GM18907 (cell line): ENCODE measurements around the gene CYB5A.

ENCODE experiments used
- ATAC-seq: cut with Tn5 transposase; IDR thresholded peaks from one replicate; pipeline ENCODE4 v1.9.1; 2021; ENCODE audit warnings: mild to moderate bottlenecking, moderate library complexity; ENCODE audit not compliant: unreplicated experiment

CYB5A gene

GRCh38 chr18:74278058-74278457 is 13.7 kb downstream of the CYB5A start:
- no peak for ATAC-seq

GRCh38 chr18:74277296-74277695 is 14.5 kb downstream of the CYB5A start:
- ATAC-seq = no peak

DNA sequence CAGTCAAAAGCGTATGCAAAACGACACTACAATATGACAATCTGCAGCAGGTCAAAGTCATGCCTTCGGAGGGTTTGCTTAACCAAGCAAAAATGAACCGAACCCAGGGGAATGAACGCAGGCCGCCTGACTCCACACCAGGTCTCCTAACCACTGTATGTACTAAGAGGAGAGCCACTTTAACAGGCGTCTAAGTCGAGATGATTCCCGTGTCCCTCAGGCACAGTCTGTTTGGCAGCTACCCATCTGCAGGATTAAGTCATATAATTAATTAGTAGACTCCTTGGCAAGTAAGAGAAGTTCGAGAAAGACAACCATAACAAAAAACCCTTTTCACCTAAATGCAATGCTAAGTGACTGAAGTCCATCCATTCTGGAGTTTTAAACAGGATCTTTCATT is 15.2 kb downstream of the CYB5A start:
- no peak for ATAC-seq

- ATAC-seq = no peak
Measured at GRCh38 chr18:74275736-74276135, 16.0 kb downstream of the CYB5A start.

GRCh38 chr18:74274700-74275099 is 17.1 kb downstream of the CYB5A start:
- no peak for ATAC-seq

GRCh38 chr18:74273394-74273793 is 18.4 kb downstream of the CYB5A start:
- no peak for ATAC-seq

DNA sequence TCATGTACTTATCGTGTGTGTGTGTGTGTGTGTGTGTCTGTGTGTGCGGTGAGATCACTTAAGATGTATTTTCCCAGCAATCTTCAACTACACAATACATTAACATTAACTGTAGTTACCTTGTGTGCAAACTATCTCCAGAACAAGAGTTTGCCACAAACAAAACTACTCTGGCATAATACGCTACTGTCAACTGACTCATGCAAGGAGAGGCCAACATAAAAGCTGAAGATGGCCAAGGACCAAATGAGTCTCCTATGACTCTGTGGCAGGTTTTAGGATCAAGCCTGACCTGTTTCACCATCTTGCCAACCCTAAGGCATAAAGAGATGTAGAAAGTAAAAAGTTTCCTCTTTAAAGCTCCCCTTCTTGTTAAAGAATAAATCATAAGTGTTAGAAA is 20.1 kb downstream of the CYB5A start:
- no peak for ATAC-seq

DNA sequence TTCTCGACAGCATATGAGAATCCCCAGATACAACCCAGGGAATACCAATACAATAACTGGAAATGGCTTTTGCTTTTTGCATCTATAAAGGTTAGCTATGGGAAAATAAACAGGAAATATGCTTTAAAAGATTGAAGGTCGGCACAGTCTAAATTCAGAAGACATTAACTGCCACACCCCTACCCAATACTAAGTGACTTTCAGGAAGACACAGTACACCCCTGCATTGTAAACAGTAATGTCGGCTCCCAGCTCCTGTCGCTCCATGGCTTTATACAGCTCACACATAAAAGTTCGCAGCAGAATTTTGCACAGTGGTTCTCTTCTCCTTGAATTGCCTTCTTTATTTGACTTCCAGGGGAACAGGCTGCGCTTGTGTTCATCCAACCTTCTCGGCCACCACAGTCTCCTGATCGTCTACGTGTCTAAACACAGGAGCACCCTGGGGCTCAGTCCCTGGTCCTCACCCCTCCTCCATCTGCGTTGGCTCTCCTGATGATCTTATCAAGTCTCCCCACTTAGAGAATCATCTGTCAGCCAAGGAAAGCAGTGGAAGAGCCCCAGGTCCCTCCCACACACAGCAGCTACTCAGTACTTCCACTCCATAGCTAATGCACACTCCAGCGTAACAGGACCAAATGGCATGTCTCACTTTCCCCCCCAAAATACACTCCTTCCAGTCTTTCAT is 22.7 kb downstream of the CYB5A start:
- no peak for ATAC-seq

DNA sequence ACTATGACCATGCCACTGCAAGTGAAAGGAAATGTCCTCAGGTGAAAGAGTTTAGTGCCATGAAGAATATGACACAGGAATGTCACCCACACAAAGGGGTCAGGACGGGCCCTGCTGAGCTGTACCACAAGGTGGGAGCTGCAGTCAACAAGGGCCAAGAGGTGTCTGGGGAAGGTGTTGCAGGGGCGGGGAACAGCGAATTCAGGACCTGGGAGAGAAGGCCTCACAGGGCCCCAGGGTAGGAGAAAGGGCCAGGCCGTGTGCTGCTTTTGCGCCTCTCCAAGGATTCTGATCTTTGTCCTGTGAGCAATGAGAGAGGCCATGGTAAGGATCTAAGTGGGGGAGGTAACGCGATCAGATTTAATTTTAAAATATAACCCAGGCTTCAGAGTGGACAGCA is 23.6 kb downstream of the CYB5A start:
- no peak for ATAC-seq

DNA sequence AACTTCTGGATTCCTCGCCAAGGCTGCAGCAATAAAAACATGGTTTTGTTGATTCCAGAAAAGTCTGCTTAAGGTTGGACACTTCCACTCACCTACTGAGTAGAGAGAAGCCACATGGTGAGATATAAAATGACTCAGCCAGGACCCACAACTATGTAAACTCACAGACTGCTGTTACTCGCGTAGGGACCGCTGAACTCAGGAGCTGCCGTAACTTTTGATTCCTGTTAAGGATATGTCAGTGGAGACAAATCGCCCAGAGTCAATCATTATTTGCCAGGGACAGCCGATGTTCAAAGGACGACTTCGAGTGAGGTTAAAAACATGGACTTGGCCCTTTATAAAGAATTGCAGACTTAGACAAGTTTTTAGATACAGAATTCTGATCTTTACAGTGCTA is 25.6 kb downstream of the CYB5A start:
- ATAC-seq = no peak

- ATAC-seq = no peak
Measured at GRCh38 chr18:74265546-74266098, 26.1 kb downstream of the CYB5A start.

GRCh38 chr18:74264303-74265020 is 27.3 kb downstream of the CYB5A start:
- ATAC-seq = peak; percentile 99

- ATAC-seq = no peak
Measured at GRCh38 chr18:74261053-74261713, 30.6 kb downstream of the CYB5A start.

DNA sequence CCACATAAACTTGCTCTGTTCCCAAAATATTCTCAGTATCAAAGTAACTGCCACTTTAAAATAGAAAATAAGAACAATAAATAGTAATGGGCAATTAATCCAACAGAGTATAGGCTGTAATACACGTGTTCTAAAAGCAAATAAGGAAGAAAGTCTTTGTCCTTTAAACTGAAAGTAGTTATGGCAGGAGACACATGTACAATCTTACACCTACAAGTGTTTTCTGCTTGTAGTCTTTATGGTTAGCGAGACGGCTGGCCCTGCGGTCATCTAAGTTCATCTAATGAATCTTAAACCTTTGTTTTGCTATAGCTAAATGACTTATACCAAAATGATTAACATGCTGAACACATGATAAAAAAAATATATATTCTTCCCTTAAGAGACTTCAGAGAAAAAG is 32.4 kb downstream of the CYB5A start:
- ATAC-seq = no peak

GRCh38 chr18:74257083-74257482 is 34.7 kb downstream of the CYB5A start:
- no peak for ATAC-seq

- ATAC-seq = no peak
Measured at GRCh38 chr18:74256190-74256589, 35.6 kb downstream of the CYB5A start.

- no peak for ATAC-seq
Measured at GRCh38 chr18:74255131-74255616, 36.6 kb downstream of the CYB5A start.

- ATAC-seq = no peak
Measured at GRCh38 chr18:74252039-74252395, 39.7 kb downstream of the CYB5A start.

DNA sequence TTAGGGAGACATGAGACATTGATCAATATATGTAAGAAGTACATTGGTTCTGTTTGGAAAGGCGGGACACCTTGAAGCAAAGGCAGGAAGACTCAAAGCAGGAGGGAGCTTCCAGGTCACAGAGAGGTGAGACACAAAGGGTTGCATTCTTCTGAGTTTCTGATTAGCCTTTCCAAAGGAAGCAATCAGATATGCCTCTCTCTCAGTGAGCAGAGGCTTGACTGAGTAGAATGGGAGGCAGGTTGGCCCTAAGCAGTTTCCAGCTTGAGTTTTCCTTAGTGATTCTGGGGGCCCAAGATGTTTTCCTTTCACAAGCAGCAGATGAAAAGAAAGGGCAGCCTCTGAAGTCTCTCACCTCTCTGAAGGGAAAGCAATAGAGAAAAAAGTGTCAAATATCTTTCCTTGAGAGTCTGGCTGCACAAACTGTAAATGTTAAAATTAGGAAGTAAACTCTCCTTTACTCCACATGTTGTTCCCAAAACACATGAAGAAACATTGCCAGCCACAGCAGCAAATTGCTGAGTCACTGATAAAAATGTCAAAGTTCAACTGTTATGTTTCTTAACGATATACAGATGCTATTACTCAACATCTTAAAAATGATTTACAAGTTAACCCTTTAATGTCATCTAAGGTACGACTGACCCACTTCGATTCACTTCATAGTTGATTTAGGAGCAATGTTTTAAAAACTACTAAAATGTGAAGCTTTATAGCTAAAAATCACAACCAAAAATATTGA is 40.3 kb downstream of the CYB5A start:
- no peak for ATAC-seq

- no peak for ATAC-seq
Measured at GRCh38 chr18:74250131-74250530, 41.6 kb downstream of the CYB5A start.
